Measurements from ENCODE around the gene ANKRD55. TPM values are rescaled to one million over a fixed set of nuclear protein-coding genes. Genes with fewer than 3 reads are reported as not detected.

The ANKRD55 gene
- total RNA-seq, 1 donor from 2014 or later = not detected

DNA sequence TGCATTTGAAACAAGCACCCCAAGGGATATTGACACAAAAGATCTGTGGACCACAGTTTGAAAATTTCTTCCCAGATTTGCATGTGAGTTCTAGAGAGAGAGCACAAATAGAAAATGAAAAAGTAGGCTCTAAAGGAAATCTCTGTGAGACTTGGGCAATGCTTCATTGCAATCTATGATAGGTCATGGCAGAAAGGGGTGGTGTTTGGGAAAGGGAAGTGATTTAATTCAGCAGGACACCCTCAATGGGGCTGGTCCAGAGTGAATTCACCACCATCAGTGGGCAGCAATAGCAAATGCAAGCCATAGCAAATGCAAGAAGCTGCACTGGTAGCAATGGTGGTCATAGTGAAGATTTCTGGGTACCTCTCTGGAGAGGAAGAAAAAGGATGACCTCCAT, 58.1 kb downstream of the ANKRD55 start:
- Mint-ChIP-seq H3K4me1 (peaks cover 10% of the 10 kb centered on the region), H3K27me3 (ENCODE audit: insufficient read depth, low read depth) (peaks cover 3% of the 10 kb centered on the region), H3K27ac (no peak overlapping the region), H3K36me3 (no peaks in the 10 kb centered on the region), H3K4me3 (no peak overlapping the region), H3K9me3 (no peaks in the 10 kb centered on the region)
- Histone ChIP-seq H4K20me1 (ENCODE audit: low read depth) (no peaks in the 10 kb centered on the region), H3K9ac (no peak overlapping the region), H3K27ac (no peak overlapping the region), H3K27me3 (no peaks in the 10 kb centered on the region), H3K9me3 (ENCODE audit: low read depth) (no peaks in the 10 kb centered on the region), H3K4me3 (no peak overlapping the region), H3K4me2 (no peak overlapping the region), H3K79me2 (ENCODE audit: low read depth) (no peaks in the 10 kb centered on the region), H2AFZ (replicated peaks) (peak overlapping the region; percentile 1), H3K4me1 (peaks cover 9% of the 10 kb centered on the region), H3K36me3 (no peaks in the 10 kb centered on the region), H3F3A (ENCODE audit: low read depth) (no peaks in the 10 kb centered on the region)
- no peak for TF ChIP-seq EZH2 (IDR thresholded peaks at IDR 0.05)
- TF ChIP-seq, protein P1, sequence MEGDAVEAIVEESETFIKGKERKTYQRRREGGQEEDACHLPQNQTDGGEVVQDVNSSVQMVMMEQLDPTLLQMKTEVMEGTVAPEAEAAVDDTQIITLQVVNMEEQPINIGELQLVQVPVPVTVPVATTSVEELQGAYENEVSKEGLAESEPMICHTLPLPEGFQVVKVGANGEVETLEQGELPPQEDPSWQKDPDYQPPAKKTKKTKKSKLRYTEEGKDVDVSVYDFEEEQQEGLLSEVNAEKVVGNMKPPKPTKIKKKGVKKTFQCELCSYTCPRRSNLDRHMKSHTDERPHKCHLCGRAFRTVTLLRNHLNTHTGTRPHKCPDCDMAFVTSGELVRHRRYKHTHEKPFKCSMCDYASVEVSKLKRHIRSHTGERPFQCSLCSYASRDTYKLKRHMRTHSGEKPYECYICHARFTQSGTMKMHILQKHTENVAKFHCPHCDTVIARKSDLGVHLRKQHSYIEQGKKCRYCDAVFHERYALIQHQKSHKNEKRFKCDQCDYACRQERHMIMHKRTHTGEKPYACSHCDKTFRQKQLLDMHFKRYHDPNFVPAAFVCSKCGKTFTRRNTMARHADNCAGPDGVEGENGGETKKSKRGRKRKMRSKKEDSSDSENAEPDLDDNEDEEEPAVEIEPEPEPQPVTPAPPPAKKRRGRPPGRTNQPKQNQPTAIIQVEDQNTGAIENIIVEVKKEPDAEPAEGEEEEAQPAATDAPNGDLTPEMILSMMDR (IDR thresholded peaks at IDR 0.05) = no peak
- TF ChIP-seq EZH2phosphoT487 (IDR thresholded peaks at IDR 0.05) = no peak
- DNase-seq (ENCODE audit: low spot score) = no peak

DNA sequence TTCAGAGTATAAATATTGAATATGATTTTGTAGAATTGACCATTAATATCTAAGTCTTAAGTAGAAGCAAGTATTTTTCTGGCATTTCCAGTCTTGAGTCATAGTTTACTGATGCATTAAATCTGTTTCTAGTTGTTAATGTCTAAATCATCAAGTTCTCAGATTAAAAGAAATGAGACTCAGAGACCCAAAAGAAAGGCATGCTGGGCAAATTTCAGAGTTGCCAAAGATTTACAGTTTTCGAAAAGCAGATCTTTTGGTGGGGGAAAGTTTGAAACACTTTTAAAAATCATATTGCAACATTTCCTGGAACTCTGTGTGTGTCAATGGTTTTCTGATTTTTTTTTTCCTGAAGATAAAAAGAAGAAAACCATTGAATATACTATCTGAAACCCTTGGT, 60.9 kb downstream of the ANKRD55 start:
- no peak overlapping the region for H3K9ac ChIP-seq
- Mint-ChIP-seq H3K36me3 (no peaks in the 10 kb centered on the region), H3K9me3 (no peaks in the 10 kb centered on the region), H3K4me3 (no peak overlapping the region), H3K4me1 (peaks cover 10% of the 10 kb centered on the region), H3K27me3 (ENCODE audit: insufficient read depth, low read depth) (no peaks in the 10 kb centered on the region), H3K27ac (no peak overlapping the region)
- TF ChIP-seq, protein P1 (IDR thresholded peaks at IDR 0.05) = no peak
- TF ChIP-seq EZH2 (IDR thresholded peaks at IDR 0.05) (no peak), EZH2phosphoT487 (IDR thresholded peaks at IDR 0.05) (no peak)
- no peak overlapping the region for H3K4me2 ChIP-seq
- no peaks in the 10 kb centered on the region for H3K9me3 ChIP-seq (ENCODE audit: low read depth)
- no peaks in the 10 kb centered on the region for H3F3A ChIP-seq (ENCODE audit: low read depth)
- no peaks in the 10 kb centered on the region for H3K27me3 ChIP-seq
- H2AFZ ChIP-seq (replicated peaks) = no peak overlapping the region
- no peak overlapping the region for H3K4me3 ChIP-seq
- H3K36me3 ChIP-seq = no peaks in the 10 kb centered on the region
- peaks cover 9% of the 10 kb centered on the region for H3K4me1 ChIP-seq
- H4K20me1 ChIP-seq (ENCODE audit: low read depth) = no peaks in the 10 kb centered on the region
- no peak overlapping the region for H3K27ac ChIP-seq
- no peaks in the 10 kb centered on the region for H3K79me2 ChIP-seq (ENCODE audit: low read depth)
- DNase-seq (ENCODE audit: low spot score) = no peak

DNA sequence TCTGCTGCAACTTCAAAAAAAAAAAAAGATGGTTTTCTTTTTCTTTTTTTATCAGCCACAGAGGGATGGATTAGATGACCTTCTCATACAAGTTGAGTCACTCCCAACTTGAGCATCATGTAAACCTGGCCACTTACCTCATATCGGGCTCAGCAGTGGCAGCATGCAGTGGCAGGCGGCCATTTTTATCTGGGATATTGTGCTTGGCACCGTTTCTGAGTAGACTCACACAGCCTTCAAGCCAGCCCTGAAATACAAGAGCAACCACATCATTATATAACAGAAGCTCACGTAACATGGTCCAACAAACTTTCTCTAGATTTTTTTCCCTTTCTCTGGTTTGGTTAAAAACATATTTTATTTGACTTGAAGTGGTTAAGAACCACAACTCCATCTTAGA, 62.6 kb downstream of the ANKRD55 start:
- Histone ChIP-seq H3K36me3 (no peaks in the 10 kb centered on the region), H3K79me2 (ENCODE audit: low read depth) (no peaks in the 10 kb centered on the region), H4K20me1 (ENCODE audit: low read depth) (no peaks in the 10 kb centered on the region), H3K27ac (no peak overlapping the region), H3K27me3 (no peaks in the 10 kb centered on the region), H2AFZ (replicated peaks) (no peak overlapping the region), H3F3A (ENCODE audit: low read depth) (no peaks in the 10 kb centered on the region), H3K9me3 (ENCODE audit: low read depth) (no peaks in the 10 kb centered on the region), H3K4me3 (no peak overlapping the region), H3K9ac (no peak overlapping the region), H3K4me2 (no peak overlapping the region), H3K4me1 (peaks cover 5% of the 10 kb centered on the region)
- DNase-seq (ENCODE audit: low spot score) = no peak
- no peaks in the 10 kb centered on the region for H3K36me3 Mint-ChIP-seq
- H3K4me3 Mint-ChIP-seq = no peak overlapping the region
- no peaks in the 10 kb centered on the region for H3K9me3 Mint-ChIP-seq
- H3K27ac Mint-ChIP-seq = no peak overlapping the region
- H3K4me1 Mint-ChIP-seq = peaks cover 9% of the 10 kb centered on the region
- H3K27me3 Mint-ChIP-seq (ENCODE audit: insufficient read depth, low read depth) = peaks cover 2% of the 10 kb centered on the region
- TF ChIP-seq EZH2phosphoT487 (IDR thresholded peaks at IDR 0.05) (no peak), EZH2 (IDR thresholded peaks at IDR 0.05) (no peak)
- TF ChIP-seq, protein P1 (IDR thresholded peaks at IDR 0.05) = no peak

Measured in neural progenitor cell (in vitro differentiated cells).